ENCODE measurements around the gene OR5H14. TPM values are rescaled to one million over a fixed set of nuclear protein-coding genes. Genes with fewer than 3 reads are reported as not detected.

OR5H14 gene
- total RNA-seq, 1 experiment from 2014 or later = not detected

- no peak for TF ChIP-seq AFF4 (CRISPR knock-in tag; IDR thresholded peaks at IDR 0.05; ENCODE audit: borderline replicate concordance)
- TF ChIP-seq ZNF396 (CRISPR knock-in tag; IDR thresholded peaks at IDR 0.05; ENCODE audit: borderline replicate concordance) = no peak
Measured at GRCh38 chr3:98109807-98110549, 37.3 kb upstream of the OR5H14 start (continued).

- no peak for TF ChIP-seq ZNF671 (CRISPR knock-in tag; IDR thresholded peaks at IDR 0.05)
- TF ChIP-seq NFYB (CRISPR knock-in tag; conservative IDR thresholded peaks at IDR 0.05; ENCODE audit: low read depth) = no peak
- no peak for TF ChIP-seq SMAD4 (CRISPR knock-in tag; IDR thresholded peaks at IDR 0.05)
- no peak for TF ChIP-seq IRF2 (CRISPR knock-in tag; IDR thresholded peaks at IDR 0.05; ENCODE audit: borderline replicate concordance, low read depth)
- no peak for TF ChIP-seq ZNF512 (CRISPR knock-in tag; IDR thresholded peaks at IDR 0.05; ENCODE audit: borderline replicate concordance)
- TF ChIP-seq MYBL2 (CRISPR knock-in tag; IDR thresholded peaks at IDR 0.05) = no peak
- no peak for TF ChIP-seq TP53 (CRISPR knock-in tag; IDR thresholded peaks at IDR 0.05)
- TF ChIP-seq CREM (CRISPR knock-in tag; IDR thresholded peaks at IDR 0.05) = no peak
- no peak for TF ChIP-seq SMAD3 (CRISPR knock-in tag; IDR thresholded peaks at IDR 0.05; ENCODE audit: borderline replicate concordance)
- no peak for TF ChIP-seq GTF2I (CRISPR knock-in tag; conservative IDR thresholded peaks at IDR 0.05)
- TF ChIP-seq GABPB1 (CRISPR knock-in tag; IDR thresholded peaks at IDR 0.05) = no peak
- TF ChIP-seq ZNF532 (CRISPR knock-in tag; IDR thresholded peaks at IDR 0.05; ENCODE audit: borderline replicate concordance) = no peak
- TF ChIP-seq ZNF396 (CRISPR knock-in tag; IDR thresholded peaks at IDR 0.05; ENCODE audit: borderline replicate concordance) = no peak
- TF ChIP-seq TEAD1 (CRISPR knock-in tag; IDR thresholded peaks at IDR 0.05) = no peak
- no peak for DNase-seq (ENCODE audit: low spot score)
- ChIA-PET CTCF (no interaction called here), POLR2A (no interaction called here)
- H3K4me3 Mint-ChIP-seq = no peak overlapping the region
- ATAC-seq = no peak
- peaks cover 63% of the 10 kb centered on the region for H3K9me3 Mint-ChIP-seq
- H3K4me1 Mint-ChIP-seq = no peaks in the 10 kb centered on the region; the same call in 1 of the 2 replicates
- no peaks in the 10 kb centered on the region; the same call in 1 of the 2 replicates for H3K27me3 Mint-ChIP-seq (ENCODE audit: low read depth)
- peaks cover 41% of the 10 kb centered on the region for H3K36me3 Mint-ChIP-seq
- H3K27ac Mint-ChIP-seq = no peak overlapping the region
Measured at GRCh38 chr3:98110550-98110908, 36.8 kb upstream of the OR5H14 start.
